Measurements from ENCODE around the gene ADCY5.

The ADCY5 gene

DNA sequence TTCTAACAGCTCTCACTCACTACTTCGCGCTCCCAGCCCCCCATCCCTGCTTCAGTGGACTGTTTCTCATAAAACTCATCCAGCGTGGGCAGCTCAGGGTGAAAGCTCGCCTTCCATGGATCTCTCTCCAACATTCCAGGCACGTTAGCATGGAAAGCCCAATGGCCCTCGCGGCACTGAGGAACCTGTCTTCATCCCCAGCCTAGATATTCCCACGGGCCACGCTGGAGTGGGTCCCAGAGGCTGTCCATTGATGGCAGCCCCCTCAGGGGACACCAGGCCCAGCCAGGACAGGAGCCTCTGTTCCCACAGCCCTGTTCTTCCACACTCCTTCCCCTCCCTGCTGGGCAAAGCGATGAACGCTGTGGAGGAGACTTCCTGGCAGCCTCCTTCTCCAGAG lies 126.0 kb downstream of the ADCY5 start:
- no peak overlapping the region for H3K4me3 ChIP-seq (ENCODE audit: low read depth, low read length)
- DNase-seq (ENCODE audit: low read depth) = no peak

DNA sequence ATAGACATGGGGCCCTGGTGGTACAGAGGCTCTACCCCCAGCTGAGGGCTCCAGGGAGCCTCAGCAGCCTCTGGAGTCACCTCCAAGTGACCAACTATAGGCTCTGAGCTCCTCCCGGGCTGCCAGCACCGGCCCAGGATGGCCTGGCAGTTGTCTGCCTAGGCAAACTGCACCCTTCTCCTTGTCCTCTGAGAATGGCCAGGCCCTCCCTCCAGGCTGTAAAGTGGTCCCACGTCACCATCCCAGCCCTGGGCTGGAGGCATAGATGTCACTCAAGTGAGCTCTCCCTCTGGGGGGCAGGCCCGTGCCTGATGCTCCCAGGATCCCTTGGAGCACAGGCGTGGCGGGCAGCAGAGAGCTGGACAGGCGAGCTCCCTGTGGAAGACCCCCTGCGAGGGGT lies 127.1 kb downstream of the ADCY5 start:
- no peak for DNase-seq (ENCODE audit: low read depth)
- no peak overlapping the region for H3K4me3 ChIP-seq (ENCODE audit: low read depth, low read length)

DNA sequence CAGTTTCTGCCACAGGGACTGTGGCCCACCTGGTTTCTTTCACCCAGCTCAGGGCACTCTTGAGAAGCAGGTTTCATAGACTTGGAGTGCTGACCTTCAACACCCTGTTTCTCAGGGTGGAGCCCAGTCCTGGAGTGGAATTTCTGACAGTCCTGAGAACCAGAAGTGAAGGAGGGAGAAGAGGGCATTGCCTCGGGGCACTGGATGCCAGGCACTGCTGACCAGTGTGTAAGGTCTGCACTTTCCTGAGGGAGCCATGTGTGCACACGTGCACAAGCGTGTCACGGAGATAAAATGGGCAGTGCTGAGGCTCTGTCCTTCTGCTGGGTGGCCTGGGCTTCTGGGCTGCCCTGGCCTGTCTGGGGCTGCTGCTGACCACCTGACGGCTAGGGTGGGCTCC lies 128.7 kb downstream of the ADCY5 start:
- DNase-seq (ENCODE audit: low read depth) = no peak
- no peak overlapping the region for H3K4me3 ChIP-seq (ENCODE audit: low read depth, low read length)

DNA sequence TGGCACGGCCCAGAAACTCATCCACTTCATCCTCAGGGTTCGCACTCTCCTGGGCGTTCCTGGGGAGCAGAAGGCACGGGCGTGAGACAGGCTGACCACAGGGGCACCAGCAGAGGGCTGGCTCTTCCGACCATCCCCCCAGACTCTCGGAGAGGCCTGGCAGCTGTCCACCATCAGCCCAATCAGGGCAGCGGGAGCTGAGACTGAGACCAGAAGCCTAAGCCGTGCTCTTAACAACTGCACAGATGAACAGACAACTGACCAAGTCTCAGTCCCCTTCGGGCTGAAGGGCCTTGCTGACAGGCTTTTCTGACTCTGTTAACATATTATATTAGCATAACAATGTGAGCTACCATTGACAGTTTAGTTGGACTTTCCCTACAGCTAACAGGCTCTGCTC lies 129.1 kb downstream of the ADCY5 start:
- no peak for DNase-seq (ENCODE audit: low read depth)
- no peak overlapping the region for H3K4me3 ChIP-seq (ENCODE audit: low read depth, low read length)

DNA sequence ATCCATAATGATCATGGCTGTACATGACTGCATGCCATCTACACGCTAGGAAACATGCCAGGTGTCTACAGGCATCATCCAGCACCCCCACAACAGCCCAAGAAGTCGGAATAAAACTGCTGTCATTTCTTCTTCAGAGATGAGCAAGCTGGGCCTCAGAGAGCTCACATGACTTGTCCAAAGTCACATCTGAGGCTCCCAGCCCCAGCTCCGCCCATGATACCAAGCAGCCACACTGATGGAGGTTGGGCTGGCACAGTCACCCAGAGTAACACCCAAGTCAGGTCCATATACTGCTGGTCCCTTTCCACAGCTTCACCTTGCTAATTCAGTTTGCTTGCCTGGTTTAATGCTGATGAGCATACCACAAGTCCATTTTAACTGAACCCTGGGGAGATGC lies 130.5 kb downstream of the ADCY5 start:
- no peak for DNase-seq (ENCODE audit: low read depth)
- H3K4me3 ChIP-seq (ENCODE audit: low read depth, low read length) = no peak overlapping the region

DNA sequence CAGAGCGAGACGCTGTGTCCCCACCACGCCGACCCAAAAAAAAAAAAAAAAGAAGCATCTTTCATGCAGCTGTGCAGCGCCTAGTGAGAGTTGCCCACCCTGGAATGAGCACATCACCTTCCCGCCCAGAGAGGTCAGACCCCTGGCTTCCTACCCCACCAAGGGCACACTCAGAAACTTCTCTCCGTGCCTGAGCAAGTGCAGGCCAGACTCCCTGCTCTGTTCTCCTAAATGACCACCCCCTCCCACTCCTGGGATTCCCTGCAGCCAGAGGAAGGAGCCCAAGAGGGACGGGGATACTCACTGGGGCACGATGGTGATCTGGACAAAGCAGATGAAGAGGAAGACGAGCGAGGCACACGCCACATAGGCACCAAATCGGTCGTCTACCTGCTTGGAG lies 131.2 kb downstream of the ADCY5 start:
- DNase-seq (ENCODE audit: low read depth) = no peak
- H3K4me3 ChIP-seq (ENCODE audit: low read depth, low read length) = no peak overlapping the region

DNA sequence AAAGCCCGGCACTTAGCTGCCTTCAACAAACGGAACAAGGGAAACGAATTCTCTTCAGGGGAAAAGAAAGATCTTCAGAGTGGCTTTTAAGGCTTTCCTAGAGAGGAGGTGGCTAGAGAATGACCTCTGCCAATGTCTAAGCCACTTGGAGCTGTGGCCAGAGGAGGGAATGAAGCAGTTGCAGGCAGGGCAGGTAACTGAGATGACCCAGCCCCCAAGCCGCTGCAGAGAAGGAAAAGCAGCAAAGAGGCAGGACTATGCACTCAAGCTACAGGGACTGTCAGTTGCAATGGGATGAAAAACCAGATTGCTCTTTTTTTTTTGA lies 133.7 kb downstream of the ADCY5 start:
- no peak for DNase-seq (ENCODE audit: low read depth)
- no peak overlapping the region for H3K4me3 ChIP-seq (ENCODE audit: low read depth, low read length)

DNA sequence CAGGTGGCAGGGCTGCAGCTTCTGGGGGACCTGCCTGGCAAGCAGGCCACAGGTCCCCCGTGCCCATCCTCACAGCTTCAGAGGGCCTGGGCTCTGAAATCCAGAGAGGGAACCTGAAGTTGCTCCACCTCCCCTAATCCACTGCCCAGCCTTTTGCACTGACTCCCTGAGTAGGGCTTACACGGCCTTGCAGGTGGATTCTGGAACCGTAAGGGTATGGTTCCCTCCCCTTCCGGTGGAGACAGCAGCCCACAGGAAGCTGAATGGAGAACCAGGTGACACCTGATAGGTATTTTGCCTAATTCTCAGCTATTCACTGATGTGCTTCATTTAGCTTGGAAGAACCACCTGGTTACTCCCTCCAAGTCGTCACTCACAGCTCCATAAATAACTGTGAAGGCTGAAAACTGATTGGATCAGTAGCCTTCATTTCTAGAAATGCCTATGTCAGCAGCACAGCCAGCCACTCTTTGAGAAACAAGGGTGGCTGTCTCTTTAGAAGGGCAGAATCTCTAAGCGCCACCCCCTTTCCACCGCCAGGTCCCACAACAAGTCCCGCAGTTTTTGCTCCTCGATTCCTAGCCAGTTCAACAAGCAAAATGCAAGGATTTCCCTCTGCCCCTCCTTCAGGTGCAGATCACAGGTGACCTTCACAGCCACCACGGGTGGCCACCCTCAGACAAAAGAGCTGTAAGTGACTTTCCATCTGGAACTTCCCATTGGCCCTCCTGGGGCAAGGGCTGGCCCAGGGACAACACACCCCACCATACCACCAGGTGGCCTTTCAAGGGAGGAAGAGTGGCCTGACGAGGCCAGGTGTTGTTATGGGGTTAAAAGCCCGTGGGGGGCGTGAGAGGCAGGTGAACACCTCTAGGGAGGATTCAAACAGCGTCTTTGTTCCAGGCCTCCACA lies 134.3 kb downstream of the ADCY5 start:
- no peak for DNase-seq (ENCODE audit: low read depth)

DNA sequence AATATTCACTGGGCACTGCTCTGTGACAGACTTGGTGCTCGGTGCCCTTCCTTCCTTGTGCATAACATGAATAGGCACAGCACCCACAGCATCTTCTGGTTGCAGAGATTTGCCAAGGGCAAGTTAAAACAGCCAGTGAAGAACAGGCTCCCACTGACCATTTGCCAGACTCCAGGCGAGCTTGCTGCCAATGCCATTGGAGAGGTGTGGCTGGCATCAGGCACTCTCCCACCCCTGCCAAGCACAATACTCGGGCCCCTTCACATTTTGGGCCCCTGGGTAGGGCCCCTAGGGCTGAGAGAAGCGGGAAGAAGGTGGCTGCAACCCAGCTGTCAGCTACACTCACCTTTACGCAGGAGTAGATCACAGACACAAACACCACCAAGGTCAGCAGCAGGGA lies 135.0 kb downstream of the ADCY5 start:
- no peak overlapping the region for H3K4me3 ChIP-seq (ENCODE audit: low read depth, low read length)
- no peak for DNase-seq (ENCODE audit: low read depth)

More for the DNA sequence above, 134.3 kb downstream of the ADCY5 start:
- H3K4me3 ChIP-seq (ENCODE audit: low read depth, low read length) = no peak overlapping the region

DNA sequence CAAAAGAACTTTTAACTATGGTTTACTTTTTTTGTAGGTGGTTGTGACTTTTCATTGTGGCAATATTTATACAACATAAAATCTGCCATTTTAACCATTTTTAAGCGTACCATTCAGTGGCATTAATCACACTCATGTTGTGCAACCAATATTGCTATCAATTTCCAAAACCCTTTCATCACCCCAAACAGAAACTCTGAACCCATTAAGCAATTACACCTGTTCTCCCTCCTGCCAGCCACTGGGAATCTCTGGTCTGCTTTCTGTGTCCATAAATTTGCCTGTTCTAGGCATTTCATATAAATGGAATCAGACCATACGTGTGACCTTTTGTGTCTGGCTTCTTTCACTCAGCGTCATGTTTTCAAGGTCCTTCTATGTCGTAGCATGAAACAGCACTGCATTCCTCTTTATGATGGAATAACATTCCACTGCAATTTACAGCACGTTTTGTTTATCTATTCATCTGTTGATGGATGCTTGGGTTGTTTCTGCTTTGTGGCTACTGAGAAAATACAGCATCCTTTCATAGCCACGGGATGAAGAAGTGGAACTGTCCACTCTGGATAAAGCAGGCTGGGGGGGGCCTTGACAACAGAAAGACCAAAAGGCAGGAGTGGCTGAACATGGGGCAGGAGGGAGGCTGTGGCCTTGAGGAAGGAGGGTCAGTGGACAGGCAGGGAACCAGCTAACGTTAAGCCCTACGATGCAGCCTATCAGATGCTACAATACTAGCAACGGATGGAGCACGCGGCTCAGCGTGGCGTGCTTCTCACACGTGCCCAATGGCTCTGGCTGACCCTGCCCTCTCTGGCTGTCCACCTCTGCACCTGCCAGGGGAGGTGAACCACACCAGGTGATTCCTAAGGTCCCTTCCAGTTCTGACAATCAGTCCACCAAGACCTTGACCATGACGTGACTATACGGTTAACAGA lies 136.3 kb downstream of the ADCY5 start:
- no peak overlapping the region for H3K4me3 ChIP-seq (ENCODE audit: low read depth, low read length)
- DNase-seq (ENCODE audit: low read depth) = no peak

DNA sequence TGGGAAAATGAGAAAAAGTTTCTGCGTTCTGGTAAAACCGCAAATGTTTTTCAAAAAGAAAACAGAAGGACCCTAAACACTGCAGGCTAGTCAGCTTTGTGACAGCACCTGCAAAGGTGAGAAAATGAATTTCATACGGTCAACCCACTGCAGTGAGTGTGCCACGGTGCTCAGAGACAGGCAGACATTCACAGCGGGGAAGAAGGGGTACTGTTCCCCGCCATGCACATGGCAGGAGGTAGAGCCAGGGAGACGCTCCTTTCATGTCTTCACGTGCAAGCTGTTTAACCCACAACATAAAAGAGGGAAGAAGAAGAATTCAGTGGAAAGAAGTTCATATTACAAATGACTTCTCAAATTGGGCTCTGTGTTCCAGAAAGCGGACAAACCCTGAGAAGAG lies 137.7 kb downstream of the ADCY5 start:
- H3K4me3 ChIP-seq (ENCODE audit: low read depth, low read length) = no peak overlapping the region
- no peak for DNase-seq (ENCODE audit: low read depth)

DNA sequence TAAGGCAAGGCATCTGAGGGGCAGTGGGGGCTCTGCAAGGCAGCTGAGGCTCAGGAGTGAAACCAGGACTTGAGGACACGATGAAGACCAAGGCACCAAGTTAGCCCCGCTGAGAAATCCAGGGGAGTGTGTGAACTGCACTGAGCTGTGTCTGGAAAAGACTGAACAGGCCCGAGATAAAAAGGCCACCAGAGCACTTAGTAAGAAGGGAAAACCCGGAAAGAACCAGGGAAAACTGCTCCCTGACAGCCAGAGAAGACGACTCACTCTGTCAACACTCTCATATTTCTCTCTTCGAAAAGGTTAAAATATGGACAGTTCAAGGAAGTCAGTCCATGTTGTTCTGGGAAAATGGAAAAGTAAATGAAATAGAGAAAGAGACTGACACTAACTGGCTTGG lies 138.1 kb downstream of the ADCY5 start:
- no peak for DNase-seq (ENCODE audit: low read depth)
- H3K4me3 ChIP-seq (ENCODE audit: low read depth, low read length) = no peak overlapping the region

DNA sequence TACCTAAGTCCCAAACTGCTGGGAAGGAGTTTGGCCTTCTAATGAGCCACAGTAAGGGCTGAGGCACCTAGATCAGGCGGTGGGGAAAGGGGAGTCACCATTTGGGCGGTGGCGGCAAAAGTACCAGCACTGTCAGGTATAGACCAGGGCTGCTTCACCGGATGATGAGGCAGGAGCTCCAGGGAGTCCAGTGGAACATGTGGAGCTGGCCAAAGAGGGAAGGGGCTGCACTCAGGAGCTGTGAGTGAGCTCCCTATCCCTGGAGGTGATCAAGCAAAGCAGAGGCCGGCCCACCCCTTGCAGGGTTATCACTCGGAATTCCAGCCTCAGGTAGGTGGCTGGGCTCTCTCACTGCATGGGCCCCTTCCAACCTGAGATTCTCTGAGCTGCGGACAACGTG lies 138.7 kb downstream of the ADCY5 start:
- no peak for DNase-seq (ENCODE audit: low read depth)
- H3K4me3 ChIP-seq (ENCODE audit: low read depth, low read length) = no peak overlapping the region

DNA sequence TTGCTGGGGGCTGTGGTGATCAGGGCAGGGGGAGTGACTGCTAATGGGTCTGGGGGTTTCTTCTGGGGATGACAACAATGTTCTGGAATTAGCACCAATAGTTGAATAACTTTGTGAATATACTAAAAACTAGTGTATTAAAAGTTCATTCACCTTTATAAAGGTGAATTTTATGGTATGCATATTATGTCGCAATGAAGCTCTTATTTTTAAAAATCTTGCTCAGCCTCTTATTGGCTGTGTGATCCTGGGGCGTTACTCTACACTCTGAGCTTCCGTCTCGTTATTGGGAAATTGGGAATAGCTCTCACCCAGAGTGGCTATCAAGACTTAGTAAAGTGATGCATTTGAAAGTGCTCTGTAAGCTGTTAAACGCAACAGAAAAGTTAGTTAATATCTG lies 141.8 kb downstream of the ADCY5 start:
- H3K4me3 ChIP-seq (ENCODE audit: low read depth, low read length) = no peak overlapping the region
- no peak for DNase-seq (ENCODE audit: low read depth)

DNA sequence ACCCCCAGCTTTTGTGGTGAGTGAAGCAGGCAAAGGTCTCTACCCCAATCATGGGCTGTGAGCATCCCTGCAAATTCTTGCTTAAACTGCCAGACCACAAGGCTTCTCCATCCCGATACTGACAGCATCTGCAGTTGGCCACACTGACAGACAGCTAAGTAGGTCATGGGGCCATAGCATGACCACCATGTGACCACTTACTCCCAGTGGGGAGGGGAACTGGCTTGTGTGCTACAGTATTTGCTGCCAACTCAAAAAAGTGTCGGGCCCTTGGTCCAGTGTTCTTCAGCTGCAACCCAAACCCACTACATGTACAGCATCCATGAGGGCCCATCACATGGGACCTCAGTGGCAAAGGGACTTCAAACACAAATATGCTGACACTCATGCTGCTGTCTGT lies 143.7 kb downstream of the ADCY5 start:
- no peak for DNase-seq (ENCODE audit: low read depth)

DNA sequence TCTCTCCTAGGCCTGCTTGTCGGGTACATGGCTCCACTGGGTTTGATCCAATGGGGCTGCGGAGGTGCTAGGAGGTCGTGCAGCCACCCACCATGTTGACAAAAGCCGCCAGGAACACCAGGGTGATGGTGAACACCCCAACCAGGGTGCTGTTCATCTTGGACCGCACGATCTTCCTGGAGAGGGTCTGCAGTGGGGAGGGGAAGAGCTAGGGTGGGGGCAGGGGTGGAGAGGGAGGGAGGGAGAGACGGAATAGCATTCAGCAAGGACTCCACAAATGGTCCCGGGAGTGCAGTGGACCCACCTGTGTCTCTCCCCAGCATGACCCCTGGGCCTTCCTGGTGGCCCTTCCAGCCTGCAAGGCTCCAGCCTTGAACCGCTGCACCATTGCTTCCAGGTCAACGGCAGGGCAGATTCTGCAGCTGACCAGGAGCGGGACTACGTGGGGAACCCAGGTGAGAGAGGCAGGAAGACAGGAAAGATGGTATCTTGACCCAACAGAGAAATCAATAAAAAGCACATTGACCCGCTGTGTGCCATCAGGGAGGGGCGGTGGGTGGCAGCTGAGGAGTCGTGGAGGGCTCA lies 144.8 kb downstream of the ADCY5 start:
- DNase-seq (ENCODE audit: low read depth) = no peak
- no peak overlapping the region for H3K4me3 ChIP-seq (ENCODE audit: low read depth, low read length)

More for the DNA sequence above, 143.7 kb downstream of the ADCY5 start:
- no peak overlapping the region for H3K4me3 ChIP-seq (ENCODE audit: low read depth, low read length)

DNA sequence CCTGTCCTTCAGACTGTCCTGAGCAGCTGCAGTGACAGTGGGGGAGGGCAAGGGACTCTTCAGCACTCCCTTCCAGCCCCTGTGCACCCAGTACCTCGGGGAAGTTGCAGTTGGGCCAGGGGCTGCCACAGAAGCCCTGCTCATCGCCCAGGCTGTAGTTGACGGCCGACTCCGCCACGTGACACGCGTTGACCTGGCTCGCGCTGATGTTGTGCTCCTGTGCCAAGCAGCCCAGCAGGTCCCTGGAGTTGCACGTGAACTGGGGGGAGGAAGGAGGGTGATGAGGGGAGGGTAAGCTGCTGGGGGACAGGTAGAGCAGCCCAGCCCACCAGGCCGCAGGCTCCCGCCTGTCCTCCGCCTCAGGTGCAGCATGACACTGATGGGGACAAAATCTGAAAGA lies 145.9 kb downstream of the ADCY5 start:
- DNase-seq (ENCODE audit: low read depth) = no peak
- H3K4me3 ChIP-seq (ENCODE audit: low read depth, low read length) = no peak overlapping the region

DNA sequence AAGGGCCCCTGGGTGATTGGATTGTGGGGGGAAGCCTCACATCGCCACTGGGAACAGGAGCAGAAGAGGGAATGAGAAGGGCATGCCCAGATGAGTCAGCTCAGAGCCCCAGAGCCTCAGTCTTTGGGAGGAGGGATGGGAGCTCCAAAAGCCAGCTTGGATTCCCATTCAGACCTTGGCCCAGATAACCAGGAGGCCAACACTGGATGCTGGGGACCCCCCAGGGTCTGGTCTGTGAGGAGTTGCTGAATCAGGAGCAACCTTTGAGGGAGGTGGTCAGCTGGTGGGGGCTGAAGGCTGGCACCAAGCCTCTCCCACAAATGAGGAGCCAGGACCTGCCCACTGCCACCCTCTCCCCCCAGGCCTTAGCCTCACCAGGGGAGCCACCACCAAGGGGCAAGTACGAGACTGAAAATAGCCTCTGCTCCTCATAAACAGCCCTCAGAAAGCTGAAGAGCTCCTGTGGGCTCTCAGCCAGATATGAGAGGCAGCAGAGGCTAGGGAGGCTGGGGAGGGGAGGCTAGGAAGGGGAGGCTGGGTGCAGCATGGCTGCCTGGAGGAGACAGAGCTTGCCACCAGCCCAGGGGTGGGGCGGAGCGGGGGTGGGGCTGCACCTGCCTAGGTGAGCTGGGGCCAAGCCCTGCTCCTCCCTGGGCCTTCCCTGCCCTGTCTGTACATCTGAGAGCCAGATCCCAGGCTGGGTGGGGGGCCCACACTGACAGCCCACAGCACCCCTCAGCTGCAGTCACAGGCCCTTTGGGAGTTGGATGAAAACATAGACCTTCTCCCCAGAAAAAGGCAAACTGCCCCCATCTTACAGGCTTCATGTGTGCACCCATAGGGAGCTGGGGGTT lies 147.3 kb downstream of the ADCY5 start:
- H3K4me3 ChIP-seq (ENCODE audit: low read depth, low read length) = no peak overlapping the region
- DNase-seq (ENCODE audit: low read depth) = no peak

DNA sequence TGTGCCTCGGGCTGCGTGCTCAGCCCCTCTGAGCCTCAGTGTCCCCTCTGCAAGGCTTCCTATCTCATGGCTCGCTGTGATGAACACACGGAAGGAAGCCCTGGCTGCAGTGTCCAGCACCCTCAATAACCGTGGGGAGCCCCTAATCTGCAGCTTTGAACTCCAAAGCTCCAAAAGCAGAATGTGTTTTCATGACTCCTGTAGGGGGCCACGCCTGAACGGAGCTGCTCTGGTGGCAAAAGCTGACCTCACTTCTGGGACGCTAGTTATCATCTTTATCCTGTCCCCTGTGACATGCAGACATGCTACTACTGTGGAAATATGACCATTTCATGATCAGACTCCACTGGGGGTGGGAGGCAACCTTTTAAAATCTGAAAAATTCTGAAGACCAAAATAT lies 148.3 kb downstream of the ADCY5 start:
- DNase-seq (ENCODE audit: low read depth) = no peak
- no peak overlapping the region for H3K4me3 ChIP-seq (ENCODE audit: low read depth, low read length)

All from skeletal muscle cell (primary cell).